HG03460 (cell line): ENCODE results near the gene PPEF2.
"Not testable (repeated sequence)": the region's sequence is repeated elsewhere in the genome, so short reads cannot be mapped to it uniquely, and the experiment has no call there.

Experiments
- ATAC-seq: cut with Tn5 transposase; IDR thresholded peaks from one replicate; pipeline ENCODE4 v1.9.1; 2021; ENCODE audit not compliant: unreplicated experiment

PPEF2 gene

GRCh38 chr4:75902352-75902751 is at the start of gene PPEF2:
Gene PPEF2, minus strand, starts transcription at chr4:75902452. Its CDS starts 6,127 bp downstream, at chr4:75896325.
- no peak for ATAC-seq

- ATAC-seq = no peak
Observed at GRCh38 chr4:75950213-75950815, 48.1 kb upstream of the PPEF2 start.

GRCh38 chr4:75948822-75949444 is 46.7 kb upstream of the PPEF2 start:
- peak; percentile 83 for ATAC-seq

- peak; percentile 74 for ATAC-seq
Observed at GRCh38 chr4:75940692-75941253, 38.5 kb upstream of the PPEF2 start, which contains the start of gene NAAA. Gene NAAA, minus strand, starts transcription at chr4:75941013. Its CDS starts 64 bp downstream, at chr4:75940949.

GRCh38 chr4:75939890-75940691 is 37.8 kb upstream of the PPEF2 start:
- peak; percentile 59 for ATAC-seq

- ATAC-seq = no peak
Observed at GRCh38 chr4:75935628-75936027, 33.4 kb upstream of the PPEF2 start.

GRCh38 chr4:75930152-75930551 is 27.9 kb upstream of the PPEF2 start:
- no peak for ATAC-seq

- not testable (repeated sequence) for ATAC-seq
Observed at GRCh38 chr4:75924916-75925315, 22.7 kb upstream of the PPEF2 start.

- no peak for ATAC-seq
Observed at GRCh38 chr4:75924309-75924827, 22.1 kb upstream of the PPEF2 start.

- no peak for ATAC-seq
Observed at GRCh38 chr4:75922588-75922987, 20.3 kb upstream of the PPEF2 start.

GRCh38 chr4:75921910-75922309 is 19.7 kb upstream of the PPEF2 start:
- no peak for ATAC-seq

GRCh38 chr4:75920327-75920726 is 18.1 kb upstream of the PPEF2 start:
- no peak for ATAC-seq

GRCh38 chr4:75919920-75920319 is 17.7 kb upstream of the PPEF2 start:
- ATAC-seq = no peak

GRCh38 chr4:75916091-75916661 is 13.9 kb upstream of the PPEF2 start:
- ATAC-seq = peak; percentile 77

- no peak for ATAC-seq
Observed at GRCh38 chr4:75912968-75913367, 10.7 kb upstream of the PPEF2 start.

GRCh38 chr4:75910831-75911230 is 8.6 kb upstream of the PPEF2 start:
- not testable (repeated sequence) for ATAC-seq

GRCh38 chr4:75909405-75909804 is 7.2 kb upstream of the PPEF2 start:
- no peak for ATAC-seq

GRCh38 chr4:75908555-75908954 is 6.3 kb upstream of the PPEF2 start:
- ATAC-seq = no peak

- ATAC-seq = no peak
Observed at GRCh38 chr4:75907966-75908365, 5.7 kb upstream of the PPEF2 start.

GRCh38 chr4:75904076-75904475 is 1.8 kb upstream of the PPEF2 start:
- no peak for ATAC-seq

GRCh38 chr4:75898536-75898935 is 3.7 kb downstream of the PPEF2 start:
- ATAC-seq = no peak
